ENCODE measurements around the gene XPO5.

Gene XPO5

GRCh38 chr6:43521836-43522235 is 54.0 kb downstream of the XPO5 start:
- FAIRE-seq (no peak), DNase-seq (ENCODE audit: extremely low spot score, insufficient read length, low read depth) (no peak)

- no peak for FAIRE-seq
Observed at GRCh38 chr6:43520097-43520496, 55.7 kb downstream of the XPO5 start.

DNA sequence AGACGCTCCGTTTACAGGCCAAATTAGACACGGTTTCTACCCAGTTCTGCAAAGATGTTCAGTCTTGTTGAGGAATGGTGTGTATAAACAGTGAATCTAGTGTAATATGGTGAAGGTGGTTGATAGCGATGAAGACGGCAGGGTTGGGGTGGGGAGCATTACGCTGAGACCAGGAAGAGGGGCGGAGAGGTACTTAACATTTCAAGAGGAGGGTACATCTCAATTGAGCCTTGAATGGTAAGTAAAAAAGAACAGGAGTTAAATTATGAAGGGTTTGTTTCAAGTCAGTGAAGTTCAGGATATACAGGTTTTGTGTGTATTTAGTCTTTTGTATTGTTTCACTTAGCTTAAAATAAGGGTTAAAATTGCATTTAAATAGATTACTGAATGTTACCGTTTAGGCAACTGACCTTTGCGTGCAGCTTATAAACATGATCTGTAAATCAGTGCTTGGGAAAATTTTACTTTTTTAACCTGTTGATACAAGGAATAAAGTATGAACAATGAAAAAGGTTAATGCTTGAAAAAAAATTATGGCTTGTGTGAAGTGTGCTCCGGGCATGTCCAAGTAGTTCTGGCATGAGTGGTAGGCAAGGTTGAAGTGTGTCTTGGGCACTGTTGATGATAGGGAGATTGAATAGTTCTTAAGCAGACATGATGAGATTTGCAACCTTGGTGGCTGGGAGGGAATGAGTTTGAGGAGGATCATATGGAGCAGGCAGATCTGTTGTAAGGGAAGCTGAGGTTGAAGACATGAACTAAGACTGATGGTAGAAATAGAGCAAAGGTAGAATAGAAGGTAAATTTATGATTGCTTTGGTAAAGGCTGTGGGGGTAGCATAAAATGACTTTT is 58.1 kb downstream of the XPO5 start:
- DNase-seq (ENCODE audit: extremely low spot score, insufficient read length, low read depth) (no peak), FAIRE-seq (no peak)

More at GRCh38 chr6:43520097-43520496, 55.7 kb downstream of the XPO5 start:
- no peak for DNase-seq (ENCODE audit: extremely low spot score, insufficient read length, low read depth)

GRCh38 chr6:43516697-43517504 is 58.9 kb downstream of the XPO5 start, which contains the start of the genes POLR1C and YIPF3:
TSS of gene POLR1C (plus strand) at chr6:43517089. CDS start at chr6:43517110, 21 bp downstream.
TSS of gene YIPF3 (minus strand) at chr6:43516926. CDS start at chr6:43516807, 119 bp downstream.
- FAIRE-seq (peak; percentile 96), DNase-seq (ENCODE audit: extremely low spot score, insufficient read length, low read depth) (peak; percentile 96)

GRCh38 chr6:43516367-43516696 is 59.5 kb downstream of the XPO5 start:
- FAIRE-seq: no peak
- DNase-seq (ENCODE audit: extremely low spot score, insufficient read length, low read depth): no peak

GRCh38 chr6:43515808-43516207 is 60.0 kb downstream of the XPO5 start:
- FAIRE-seq: no peak
- no peak for DNase-seq (ENCODE audit: extremely low spot score, insufficient read length, low read depth)

- DNase-seq (ENCODE audit: extremely low spot score, insufficient read length, low read depth): no peak
- no peak for FAIRE-seq
Observed at GRCh38 chr6:43511824-43512415, 63.9 kb downstream of the XPO5 start.

DNA sequence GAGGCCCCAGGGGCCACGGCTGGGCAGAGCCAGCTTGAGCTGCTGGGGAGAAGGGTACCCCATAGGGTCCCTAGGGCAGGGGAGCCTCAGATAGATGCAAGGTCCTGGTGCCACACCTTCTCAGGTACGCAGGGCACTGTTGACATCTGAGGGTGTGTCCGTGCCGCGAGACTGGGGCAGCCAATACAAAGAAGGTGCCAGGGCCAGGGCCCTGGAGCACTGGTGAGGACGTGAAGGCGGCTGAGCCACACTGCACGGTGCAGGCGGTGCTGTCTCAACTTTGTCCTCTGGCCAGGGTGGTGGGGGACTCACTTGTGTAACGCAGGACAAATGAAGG is 65.0 kb downstream of the XPO5 start:
- DNase-seq (ENCODE audit: extremely low spot score, insufficient read length, low read depth): no peak
- no peak for FAIRE-seq

DNA sequence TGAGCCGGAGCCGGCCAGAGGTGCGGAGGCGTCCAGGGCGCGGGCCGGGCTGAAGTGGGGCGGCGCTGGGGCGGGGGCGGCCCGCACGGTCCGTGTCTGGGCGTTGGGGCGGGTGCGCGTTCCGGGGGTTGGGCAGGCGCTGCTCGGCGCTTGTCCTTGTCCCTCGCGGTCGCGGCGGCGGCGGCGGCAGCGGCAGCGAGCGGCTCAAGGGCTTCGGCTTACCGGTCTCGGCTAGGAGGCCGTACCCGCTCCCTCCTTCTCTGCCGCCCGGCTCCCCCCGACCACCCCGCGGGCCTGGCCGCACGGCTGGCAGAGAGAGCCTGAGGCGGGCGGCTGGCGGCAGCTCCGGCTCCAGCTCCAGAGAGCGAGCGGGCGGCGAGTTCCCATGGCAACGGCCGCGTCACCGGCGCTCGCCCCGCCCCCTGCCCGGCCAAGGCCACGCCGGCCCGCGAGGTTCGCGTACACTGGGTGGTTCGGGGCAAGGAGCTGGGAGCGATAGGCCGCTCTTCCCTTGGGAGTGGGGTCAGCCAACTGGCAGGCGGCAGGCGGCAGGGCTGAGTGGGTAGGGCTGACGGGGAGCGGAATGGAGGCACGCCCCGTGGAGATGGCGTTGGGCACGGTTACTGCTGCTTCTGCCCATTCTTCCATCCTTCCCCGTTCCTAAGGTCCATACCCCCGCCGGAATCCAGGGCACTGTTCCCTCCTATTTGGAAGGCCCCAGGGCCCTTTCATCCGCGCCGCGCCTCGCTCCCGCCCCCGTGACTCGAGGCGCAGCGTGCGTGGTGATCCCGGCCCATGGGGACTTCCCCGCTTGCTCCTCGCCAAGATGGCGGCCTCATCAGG is 65.6 kb downstream of the XPO5 start, which contains the start of gene LRRC73:
LRRC73 (minus strand) TSS at position 363 of the 843 bp plus-strand sequence. CDS start 561 bp downstream, outside the sequence.
- FAIRE-seq (peak; percentile 79), DNase-seq (ENCODE audit: extremely low spot score, insufficient read length, low read depth) (peak; percentile 48)

GRCh38 chr6:43509142-43509983 is 66.5 kb downstream of the XPO5 start:
- FAIRE-seq: no peak
- DNase-seq (ENCODE audit: extremely low spot score, insufficient read length, low read depth): no peak

DNA sequence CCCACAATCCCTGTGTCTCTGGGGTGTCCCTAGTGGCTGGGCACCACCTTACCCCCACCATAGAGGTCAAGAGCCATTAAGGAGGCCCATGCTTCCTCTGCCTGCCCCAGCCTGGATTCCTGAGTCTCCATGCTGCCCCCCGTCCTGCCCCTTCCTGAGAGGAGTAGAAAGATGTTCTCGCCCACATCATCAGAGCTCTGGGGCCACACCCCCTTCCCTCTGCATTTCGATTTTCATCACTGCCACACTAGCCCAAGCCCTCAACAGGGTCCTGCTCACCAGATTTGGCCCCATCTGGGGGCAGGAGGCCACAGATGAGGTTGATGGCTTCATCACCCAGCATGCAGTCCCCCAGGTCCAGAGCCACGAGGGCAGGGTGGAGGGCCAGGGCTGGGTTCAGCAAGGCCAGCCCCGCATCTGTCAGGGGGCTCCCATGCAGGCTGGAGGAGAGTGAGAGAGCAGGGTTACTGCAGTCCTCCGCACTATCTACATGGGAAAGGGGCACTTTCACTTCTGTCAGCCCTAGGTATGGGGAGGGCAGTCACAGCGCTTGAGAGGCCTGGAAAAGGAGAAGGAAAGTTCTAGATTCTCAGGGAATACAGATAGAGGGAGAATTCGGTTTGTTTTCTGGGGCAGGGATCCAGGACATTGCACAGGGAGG is 67.2 kb downstream of the XPO5 start:
- DNase-seq (ENCODE audit: extremely low spot score, insufficient read length, low read depth) (no peak), FAIRE-seq (no peak)

DNA sequence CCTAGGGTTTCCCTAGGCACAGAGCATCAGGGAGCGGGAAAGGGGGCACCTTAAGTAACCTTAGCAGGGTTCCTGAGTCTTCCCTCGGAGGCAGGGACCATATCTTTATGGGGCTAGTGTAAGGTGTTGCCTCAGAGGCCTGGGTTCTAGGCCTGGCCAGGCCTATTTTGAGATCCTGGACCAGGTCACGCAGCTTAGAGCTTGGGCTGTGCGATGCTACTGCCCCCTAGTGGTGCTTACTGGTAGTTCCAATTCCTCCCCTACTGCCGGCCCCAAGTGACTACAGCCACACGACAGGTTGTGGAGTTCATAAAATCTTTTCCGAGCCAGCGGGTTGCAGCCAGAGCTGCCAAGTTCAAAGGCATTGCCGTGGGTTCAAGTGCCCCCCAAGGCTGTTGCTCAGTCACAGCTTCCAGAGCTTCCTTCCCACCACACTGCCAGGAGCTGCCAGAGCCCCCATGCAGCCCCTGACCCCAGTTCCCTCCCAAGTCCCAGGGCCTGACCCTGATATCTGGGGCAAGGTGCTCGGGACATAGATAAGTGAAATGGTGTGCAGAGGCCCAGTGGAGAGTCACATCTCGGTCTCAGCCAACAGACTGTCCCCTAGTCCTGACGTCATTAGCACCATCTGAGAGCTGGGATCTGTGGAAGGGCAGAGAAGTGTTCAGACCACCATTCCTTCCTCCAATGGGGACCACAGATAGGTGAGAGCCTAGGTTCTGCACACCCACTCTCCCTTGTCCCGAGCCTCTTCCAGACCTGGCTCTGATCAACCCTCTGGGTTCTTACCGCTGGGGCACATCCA is 69.0 kb downstream of the XPO5 start:
- DNase-seq (ENCODE audit: extremely low spot score, insufficient read length, low read depth): peak; percentile 57
- FAIRE-seq: peak; percentile 95

- FAIRE-seq (no peak), DNase-seq (ENCODE audit: extremely low spot score, insufficient read length, low read depth) (no peak)
Observed at GRCh38 chr6:43506171-43506570, 69.7 kb downstream of the XPO5 start.

GRCh38 chr6:43505718-43506117 is 70.1 kb downstream of the XPO5 start:
- FAIRE-seq (no peak), DNase-seq (ENCODE audit: extremely low spot score, insufficient read length, low read depth) (no peak)

- FAIRE-seq (no peak), DNase-seq (ENCODE audit: extremely low spot score, insufficient read length, low read depth) (no peak)
Observed at GRCh38 chr6:43504756-43505593, 70.9 kb downstream of the XPO5 start.

DNA sequence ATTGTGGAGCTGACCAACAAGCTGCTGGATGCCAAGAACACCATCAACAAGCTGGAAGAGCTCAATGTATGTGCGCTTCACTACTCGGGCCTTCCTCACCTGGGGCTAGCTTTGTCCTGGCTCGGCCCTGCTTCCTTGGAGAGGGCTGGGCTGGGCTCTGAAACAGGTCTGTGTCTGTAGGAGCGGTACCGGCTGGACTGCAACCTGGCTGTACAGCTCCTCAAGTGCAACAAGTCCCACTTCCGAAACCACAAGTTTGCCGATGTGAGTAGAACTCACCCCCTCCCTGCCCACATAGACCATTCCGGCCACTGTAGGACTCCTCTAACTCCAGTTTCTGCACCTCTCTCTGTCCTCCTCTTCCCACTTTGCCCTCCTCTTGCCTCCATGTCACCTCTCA is 72.4 kb downstream of the XPO5 start:
- FAIRE-seq: no peak

DNA sequence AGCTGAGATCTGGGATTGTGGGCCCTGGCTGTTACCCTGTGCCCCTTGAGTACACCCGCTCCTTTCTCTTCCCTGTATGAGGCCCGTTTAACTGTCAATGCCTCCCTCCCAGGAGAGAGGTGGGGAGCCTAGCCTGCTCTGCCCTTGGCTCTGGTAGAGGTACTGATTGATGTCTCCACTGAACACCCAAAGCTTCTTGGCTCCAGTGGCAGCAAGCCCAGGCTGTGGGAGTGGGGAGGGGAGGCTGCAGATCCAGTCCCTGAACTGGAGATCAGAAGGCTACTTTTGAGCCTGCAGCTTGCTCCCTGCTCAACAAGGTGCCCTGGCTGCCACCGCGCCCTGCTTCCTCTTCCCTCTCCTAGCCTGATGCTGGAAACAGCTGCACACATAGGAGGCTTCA is 73.2 kb downstream of the XPO5 start:
- FAIRE-seq: no peak
- no peak for DNase-seq (ENCODE audit: extremely low spot score, insufficient read length, low read depth)

More for the DNA sequence above, 72.4 kb downstream of the XPO5 start:
- DNase-seq (ENCODE audit: extremely low spot score, insufficient read length, low read depth): no peak
